Upper lobe of left lung (tissue), 4 donors: Measurements from ENCODE around the gene PLCB1.

Source experiments
- POLR2AphosphoS5 ChIP-seq, 2 donors: sonication (generic); formaldehyde crosslinking; IDR thresholded peaks; one replicate each; pipeline ENCODE4 v1.5.1; 2017; ENCODE audit warnings: antibody characterized with exemption in 2 of 2
- TF ChIP-seq, protein P1 (sequence below), 6 experiments: fragments of 450-650 bp in 4 of 6; fragments of 200-600 bp in 2 of 6; sonication (generic) in 2 of 6; IDR thresholded peaks; one replicate each; pipeline ENCODE4 v1.5.1; 2016 to 2019; ENCODE audit warnings: antibody characterized with exemption in 6 of 6

GRCh38 chr20:8321001-8321400 lies 188.9 kb downstream of the PLCB1 start:
- TF ChIP-seq, protein P1, sequence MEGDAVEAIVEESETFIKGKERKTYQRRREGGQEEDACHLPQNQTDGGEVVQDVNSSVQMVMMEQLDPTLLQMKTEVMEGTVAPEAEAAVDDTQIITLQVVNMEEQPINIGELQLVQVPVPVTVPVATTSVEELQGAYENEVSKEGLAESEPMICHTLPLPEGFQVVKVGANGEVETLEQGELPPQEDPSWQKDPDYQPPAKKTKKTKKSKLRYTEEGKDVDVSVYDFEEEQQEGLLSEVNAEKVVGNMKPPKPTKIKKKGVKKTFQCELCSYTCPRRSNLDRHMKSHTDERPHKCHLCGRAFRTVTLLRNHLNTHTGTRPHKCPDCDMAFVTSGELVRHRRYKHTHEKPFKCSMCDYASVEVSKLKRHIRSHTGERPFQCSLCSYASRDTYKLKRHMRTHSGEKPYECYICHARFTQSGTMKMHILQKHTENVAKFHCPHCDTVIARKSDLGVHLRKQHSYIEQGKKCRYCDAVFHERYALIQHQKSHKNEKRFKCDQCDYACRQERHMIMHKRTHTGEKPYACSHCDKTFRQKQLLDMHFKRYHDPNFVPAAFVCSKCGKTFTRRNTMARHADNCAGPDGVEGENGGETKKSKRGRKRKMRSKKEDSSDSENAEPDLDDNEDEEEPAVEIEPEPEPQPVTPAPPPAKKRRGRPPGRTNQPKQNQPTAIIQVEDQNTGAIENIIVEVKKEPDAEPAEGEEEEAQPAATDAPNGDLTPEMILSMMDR (IDR thresholded peaks at IDR 0.05) = no peak
- no peak for TF ChIP-seq POLR2AphosphoS5 (IDR thresholded peaks at IDR 0.05)
